ENCODE results near the gene RPS6KA2. TPM values are rescaled to one million over a fixed set of nuclear protein-coding genes. Genes with fewer than 3 reads are reported as not detected.

Gene RPS6KA2
- total RNA-seq, 1 experiment from 2014 or later: 12.3 TPM

GRCh38 chr6:166617359-166617758 is 9.7 kb downstream of the RPS6KA2 start:
- TF ChIP-seq, protein P1, sequence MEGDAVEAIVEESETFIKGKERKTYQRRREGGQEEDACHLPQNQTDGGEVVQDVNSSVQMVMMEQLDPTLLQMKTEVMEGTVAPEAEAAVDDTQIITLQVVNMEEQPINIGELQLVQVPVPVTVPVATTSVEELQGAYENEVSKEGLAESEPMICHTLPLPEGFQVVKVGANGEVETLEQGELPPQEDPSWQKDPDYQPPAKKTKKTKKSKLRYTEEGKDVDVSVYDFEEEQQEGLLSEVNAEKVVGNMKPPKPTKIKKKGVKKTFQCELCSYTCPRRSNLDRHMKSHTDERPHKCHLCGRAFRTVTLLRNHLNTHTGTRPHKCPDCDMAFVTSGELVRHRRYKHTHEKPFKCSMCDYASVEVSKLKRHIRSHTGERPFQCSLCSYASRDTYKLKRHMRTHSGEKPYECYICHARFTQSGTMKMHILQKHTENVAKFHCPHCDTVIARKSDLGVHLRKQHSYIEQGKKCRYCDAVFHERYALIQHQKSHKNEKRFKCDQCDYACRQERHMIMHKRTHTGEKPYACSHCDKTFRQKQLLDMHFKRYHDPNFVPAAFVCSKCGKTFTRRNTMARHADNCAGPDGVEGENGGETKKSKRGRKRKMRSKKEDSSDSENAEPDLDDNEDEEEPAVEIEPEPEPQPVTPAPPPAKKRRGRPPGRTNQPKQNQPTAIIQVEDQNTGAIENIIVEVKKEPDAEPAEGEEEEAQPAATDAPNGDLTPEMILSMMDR (conservative IDR thresholded peaks at IDR 0.05): no peak
- H3K9me3 Mint-ChIP-seq: no peaks in the 10 kb centered on the region
- no peak for DNase-seq

More at GRCh38 chr6:166617359-166617758, 9.7 kb downstream of the RPS6KA2 start:
- Histone ChIP-seq H3K4me2 (ENCODE audit: insufficient read depth, insufficient read length, low read length) (no peak overlapping the region), H3K9ac (ENCODE audit: extremely low read depth, insufficient read length, low read length) (no peak overlapping the region), H3K23ac (ENCODE audit: insufficient read length, low read depth, low read length) (no peak overlapping the region), H4K91ac (ENCODE audit: insufficient read length, low read depth, low read length) (no peak overlapping the region), H3K18ac (ENCODE audit: insufficient read length, low read depth, low read length) (no peak overlapping the region), H2BK20ac (ENCODE audit: low read depth, low read length, poor library complexity, severe bottlenecking) (no peak overlapping the region), H2BK120ac (ENCODE audit: low read depth, low read length, poor library complexity, severe bottlenecking) (no peak overlapping the region), H4K20me1 (ENCODE audit: control insufficient read depth, insufficient read depth, insufficient read length) (no peaks in the 10 kb centered on the region), H2AK5ac (ENCODE audit: insufficient read length, low read length) (no peak overlapping the region), H2AFZ (ENCODE audit: low read length) (no peak overlapping the region), H3K56ac (ENCODE audit: insufficient read length, low read depth, low read length) (no peak overlapping the region), H3K27ac (ENCODE audit: insufficient read length, low read depth, low read length) (no peak overlapping the region), H3K23me2 (ENCODE audit: insufficient read length, low read depth, low read length, poor library complexity, severe bottlenecking) (no peaks in the 10 kb centered on the region), H3K14ac (ENCODE audit: insufficient read depth, low read length) (no peak overlapping the region), H2BK12ac (ENCODE audit: insufficient read length, low read depth, low read length) (no peak overlapping the region), H4K8ac (replicated peaks; ENCODE audit: insufficient read length, low read depth, low read length) (no peak overlapping the region), H3T11ph (ENCODE audit: low read length) (no peak overlapping the region), H3K4ac (ENCODE audit: low read depth, low read length) (no peak overlapping the region), H3K9me3 (ENCODE audit: control insufficient read depth, low read depth, low read length) (no peaks in the 10 kb centered on the region), H3K27me3 (ENCODE audit: insufficient read depth, low read length) (no peaks in the 10 kb centered on the region), H3K79me1 (ENCODE audit: insufficient read depth, low read depth, low read length, poor library complexity, severe bottlenecking) (peaks cover 4% of the 10 kb centered on the region), H2BK5ac (ENCODE audit: insufficient read length, low read length) (no peak overlapping the region), H3K79me2 (ENCODE audit: insufficient read depth, low read length) (peaks cover 3% of the 10 kb centered on the region; the same call in 1 of the 2 replicates), H4K5ac (ENCODE audit: insufficient read length, low read depth, low read length) (no peak overlapping the region), H3K4me1 (ENCODE audit: insufficient read depth, low read length) (peaks cover 4% of the 10 kb centered on the region; the same call in 1 of the 2 replicates), H2BK15ac (ENCODE audit: low read depth, low read length) (no peak overlapping the region)
- Mint-ChIP-seq H3K27ac (peak overlapping the region in 1 of 3 experiments; percentile 82; a peak in 1 of 7 replicates), H3K27me3 (ENCODE audit: low read depth) (no peaks in the 10 kb centered on the region), H3K4me3 (no peak overlapping the region), H3K4me1 (peaks cover 40 to 42% of the 10 kb centered on the region in 2 experiments), H3K36me3 (ENCODE audit: insufficient read depth in 1 of 3, low read depth in 3 of 3) (peaks cover 8 to 21% (median 15%) of the 10 kb centered on the region in 3 experiments)
- WGBS (ENCODE audit: extremely low coverage, insufficient read length, low lambda C conversion rate): no CpG with 5 or more reads among the region's 7 CpGs
